HepG2 (cell line): Measurements from ENCODE around the gene MYLK. TPM values are rescaled to one million over a fixed set of nuclear protein-coding genes. Genes with fewer than 3 reads are reported as not detected.

Source experiments
- ATAC-seq: fragments of 200-7000 bp; cut with Tn5 transposase; 3 replicates; pipeline ENCODE4 v1.9.1; 2020; ENCODE audit warnings: mild to moderate bottlenecking, moderate library complexity
- BruUV-seq: library from RNA; stranded (reverse); fragments of 400-500 nt; replicated peaks from 2 replicates; lab custom pipeline; 2021; lab: Mats Ljungman, UMichigan
- CTCF ChIA-PET: fragments of 300-600 bp; formaldehyde crosslinking; extraction: SDS; loops from one replicate; lab custom pipeline; 2021; ENCODE audit warnings: low total read pairs, inconsistent platforms, low intra/inter-chr PET ratio; lab: Yijun Ruan, JAX
- POLR2A ChIA-PET: fragments of 350-600 bp; sonication (Branson Sonifier 250); formaldehyde crosslinking; loops from one replicate; lab custom pipeline; 2020; ENCODE audit warnings: antibody characterized with exemption, inconsistent platforms; lab: Yijun Ruan, JAX
- DNase-seq: peaks from one replicate; pipeline ENCODE4 v3.0.0-alpha.2; 2015; ENCODE audit warnings: low spot score
- FAIRE-seq: peaks from 3 replicates; lab custom pipeline; 2011; peaks lifted over from hg19 to GRCh38; lab: Jason Lieb, UNC
- H2AFZ ChIP-seq: one replicate; pipeline ENCODE4 v1.6.1; 2011; ENCODE audit warnings: low read length, inconsistent platforms
- H3K27ac ChIP-seq: fragments of 300-600 bp; 3 replicates; pipeline ENCODE4 v1.8.0; 2011; ENCODE audit warnings: mixed run types, mild to moderate bottlenecking, mixed read lengths, low read length, inconsistent platforms; ENCODE audit not compliant: insufficient read depth; ENCODE audit errors: extremely low read length
- H3K27me3 ChIP-seq, 2 experiments: fragments of 200-600 bp in 1 of 2; 2 replicates in 1 of 2; 3 replicates in 1 of 2; pipeline versions ENCODE4 v1.6.0 to v1.8.0; 2011; ENCODE audit warnings: low read length in 2 of 2, mild to moderate bottlenecking in 2 of 2, moderate library complexity in 2 of 2, inconsistent platforms in 1 of 2; ENCODE audit not compliant: insufficient read depth in 2 of 2, control insufficient read depth in 1 of 2
- H3K36me3 ChIP-seq, 2 experiments: fragments of 200-600 bp in 1 of 2; replicated peaks in 1 of 2; 2 replicates in 1 of 2; 3 replicates in 1 of 2; pipeline versions ENCODE4 v1.5.1 to v1.8.0; 2011; ENCODE audit warnings: low read length in 2 of 2, inconsistent platforms in 1 of 2; ENCODE audit not compliant: insufficient read depth in 2 of 2, control insufficient read depth in 1 of 2
- H3K4me1 ChIP-seq: 2 replicates; pipeline ENCODE4 v1.5.1; 2012; ENCODE audit warnings: low read length, inconsistent platforms; ENCODE audit not compliant: insufficient read depth
- H3K4me2 ChIP-seq: 2 replicates; pipeline ENCODE4 v1.6.0; 2011; ENCODE audit warnings: low read depth, low read length, inconsistent platforms
- H3K4me3 ChIP-seq, 3 experiments: fragments of 200-600 bp in 1 of 3; sonication (generic), shearing (Covaris generic) in 1 of 3; replicated peaks in 1 of 3; 2 replicates each; pipeline ENCODE4 v1.5.1; 2011 to 2016; ENCODE audit warnings: low read length in 3 of 3, inconsistent platforms in 2 of 3, low read depth in 2 of 3, mild to moderate bottlenecking in 2 of 3, control low read depth in 1 of 3, mixed read lengths in 1 of 3; ENCODE audit not compliant: insufficient read depth in 1 of 3
- H3K79me2 ChIP-seq: one replicate; pipeline ENCODE4 v1.6.1; 2011; ENCODE audit warnings: low read length, inconsistent platforms; ENCODE audit not compliant: insufficient read depth
- H3K9ac ChIP-seq: 2 replicates; pipeline ENCODE4 v1.6.0; 2011; ENCODE audit warnings: mild to moderate bottlenecking, low read depth, low read length, inconsistent platforms; ENCODE audit not compliant: insufficient read depth
- H3K9me3 ChIP-seq: 2 replicates; pipeline ENCODE4 v1.5.1; 2012; ENCODE audit warnings: mild to moderate bottlenecking, low read length
- H4K20me1 ChIP-seq: 2 replicates; pipeline ENCODE4 v1.6.0; 2011; ENCODE audit warnings: inconsistent platforms, mild to moderate bottlenecking, low read length, moderate library complexity; ENCODE audit not compliant: insufficient read depth
- AGO2 ChIP-seq: fragments of 200-400 bp; formaldehyde crosslinking; optimal IDR thresholded peaks from 2 replicates; pipeline ENCODE3; 2017; ENCODE audit warnings: mild to moderate bottlenecking, low read depth, low read length, moderate library complexity
- GATAD1 ChIP-seq: IDR thresholded peaks from 2 replicates; pipeline ENCODE4 v1.6.1; 2016; ENCODE audit warnings: missing genetic modification reagents, missing compliant biosample characterization
- JDP2 ChIP-seq: sonication (generic); formaldehyde crosslinking; IDR thresholded peaks from 2 replicates; pipeline ENCODE4 v1.8.1; 2022; ENCODE audit warnings: missing genetic modification reagents, borderline replicate concordance
- REL ChIP-seq: sonication (generic); formaldehyde crosslinking; conservative IDR thresholded peaks from 2 replicates; pipeline ENCODE4 v1.8.0; 2022; ENCODE audit warnings: mild to moderate bottlenecking, missing genetic modification reagents, moderate library complexity
- SCMH1 ChIP-seq: sonication (generic); formaldehyde crosslinking; IDR thresholded peaks from 2 replicates; pipeline ENCODE4 v1.9.0; 2021; ENCODE audit warnings: missing genetic modification reagents, mild to moderate bottlenecking, borderline replicate concordance
- SIX4 ChIP-seq: sonication (generic); formaldehyde crosslinking; IDR thresholded peaks from 2 replicates; pipeline ENCODE4 v1.4.0; 2020; ENCODE audit warnings: missing genetic modification reagents
- ZNF256 ChIP-seq: sonication (generic); formaldehyde crosslinking; conservative IDR thresholded peaks from 2 replicates; pipeline ENCODE4 v1.4.0; 2020; ENCODE audit warnings: missing genetic modification reagents
- ZNF30 ChIP-seq: sonication (generic); formaldehyde crosslinking; IDR thresholded peaks from 2 replicates; pipeline ENCODE4 v1.5.0; 2020; ENCODE audit warnings: mild to moderate bottlenecking, missing genetic modification reagents
- ZNF333 ChIP-seq: sonication (generic); formaldehyde crosslinking; IDR thresholded peaks from 2 replicates; pipeline ENCODE4 v1.4.0; 2020; ENCODE audit warnings: mild to moderate bottlenecking, missing genetic modification reagents, borderline replicate concordance
- ZNF432 ChIP-seq: sonication (generic); formaldehyde crosslinking; IDR thresholded peaks from 2 replicates; pipeline ENCODE4 v1.5.0; 2020; ENCODE audit warnings: missing genetic modification reagents, mild to moderate bottlenecking, borderline replicate concordance
- ZNF598 ChIP-seq: sonication (generic); formaldehyde crosslinking; IDR thresholded peaks from 2 replicates; pipeline ENCODE4 v1.5.1; 2020; ENCODE audit warnings: mild to moderate bottlenecking, missing genetic modification reagents, borderline replicate concordance
- WGBS: methylation state at CpG from one replicate; pipeline ENCODE4 v1.1.6; 2017; ENCODE audit warnings: low lambda C conversion rate; 5-methylcytosine and 5-hydroxymethylcytosine counted together
- in situ Hi-C: cut with HindIII; loops from 2 replicates; pipeline ENCODE4 v1.10.0; 2017; ENCODE audit warnings: low pct_unique_long_range_greater_than_20kb; ENCODE audit not compliant: extremely low pct_ligation_motif_present
- intact Hi-C: fragments of 100-400 bp; cut with micrococcal nuclease; formaldehyde crosslinking; loops from one replicate; pipeline ENCODE4 v1.10.0; 2022; ENCODE audit not compliant: unreplicated experiment
- polyA plus RNA-seq, 8 experiments: library from polyadenylated mRNA; depleted of rRNA in 3 of 8; stranded (reverse) in 7 of 8; unstranded in 1 of 8; fragments of >200 nt; fragmentation: Illumina TruSeq in 4 of 8; extraction: Trizol in 4 of 8; gene quantifications; 2 replicates each; pipeline versions ENCODE4 v1.2.1 to v1.2.3, GENCODE V29; 2011 to 2016; ENCODE audit warnings: low read depth in 4 of 8, missing spikeins in 1 of 8, mixed read lengths in 1 of 8; ENCODE audit not compliant: insufficient read depth in 1 of 8
- total RNA-seq, 5 experiments: library from RNA; depleted of rRNA; stranded (reverse); fragments of >200 nt; fragmentation: Illumina TruSeq; extraction: Trizol; gene quantifications; 2 replicates each; pipeline ENCODE4 v1.2.3, GENCODE V29; 2016; ENCODE audit warnings: low read depth in 1 of 5
- TF ChIP-seq, protein P1 (sequence below): conservative IDR thresholded peaks from 2 replicates; pipeline ENCODE4 v1.6.1; 2018; ENCODE audit warnings: missing genetic modification reagents
- TF ChIP-seq, protein P2 (sequence below): sonication (generic); formaldehyde crosslinking; IDR thresholded peaks from 2 replicates; pipeline ENCODE4 v1.5.0; 2020; ENCODE audit warnings: mild to moderate bottlenecking, missing genetic modification reagents
- TF ChIP-seq, protein P3 (sequence below): sonication (generic); formaldehyde crosslinking; IDR thresholded peaks from 2 replicates; pipeline ENCODE4 v1.5.0; 2020; ENCODE audit warnings: mild to moderate bottlenecking, missing genetic modification reagents, borderline replicate concordance

MYLK gene
- total and polyA plus RNA-seq, 2 of the 13 experiments (the other 11 are each of a cell fraction or from before 2014, with no cell fraction given): 10.6 to 34.9 TPM

DNA sequence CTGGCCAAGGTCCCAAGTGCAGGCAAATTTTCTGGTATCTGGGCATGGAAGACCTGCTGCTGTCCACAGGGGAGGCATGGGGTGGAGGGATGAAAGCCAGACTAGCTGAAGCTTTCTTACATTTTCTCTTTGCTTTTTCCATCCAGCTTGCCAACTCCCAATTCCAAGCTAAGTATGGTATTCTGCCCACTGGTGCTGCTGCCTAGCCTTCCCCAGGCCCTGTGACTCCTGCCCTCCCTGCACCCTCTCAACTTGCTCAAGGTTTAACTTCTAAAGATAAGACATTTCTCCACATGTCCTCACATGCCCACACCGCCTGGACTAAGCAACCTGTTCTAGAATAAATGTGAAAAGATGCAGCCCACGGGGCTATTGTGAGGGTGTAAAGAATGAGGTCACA lies 239.8 kb downstream of the MYLK start:
- DNase-seq: no peak
- no peak for ATAC-seq
- in situ Hi-C loops (no loop called here), intact Hi-C loops (no loop called here)
- Histone ChIP-seq H3K9me3 (no peaks in the 10 kb centered on the region), H3K27ac (no peak overlapping the region), H3K79me2 (no peaks in the 10 kb centered on the region), H4K20me1 (no peaks in the 10 kb centered on the region), H3K4me1 (peaks cover 19% of the 10 kb centered on the region), H3K4me3 (no peak overlapping the region), H3K36me3 (peaks cover 2 to 28% of the 10 kb centered on the region in 2 experiments; a peak in 4 of 5 replicates), H3K4me2 (no peak overlapping the region), H3K9ac (no peak overlapping the region), H2AFZ (no peak overlapping the region), H3K27me3 (no peaks in the 10 kb centered on the region)
- POLR2A ChIA-PET: no interaction called here
- CTCF ChIA-PET: no interaction called here
- BruUV-seq: no TSS peak
- FAIRE-seq: no peak
- WGBS: 98% methylated on average over 2 of the region's 2 CpGs
- TF ChIP-seq ZNF432 (CRISPR knock-in tag): no peak
- no peak for TF ChIP-seq ZNF333 (CRISPR knock-in tag)
- TF ChIP-seq SCMH1 (CRISPR knock-in tag): no peak
- TF ChIP-seq REL (CRISPR knock-in tag): no peak
- no peak for TF ChIP-seq ZNF256
- TF ChIP-seq ZNF598: no peak
- TF ChIP-seq JDP2 (CRISPR knock-in tag): no peak
- TF ChIP-seq, protein P1, sequence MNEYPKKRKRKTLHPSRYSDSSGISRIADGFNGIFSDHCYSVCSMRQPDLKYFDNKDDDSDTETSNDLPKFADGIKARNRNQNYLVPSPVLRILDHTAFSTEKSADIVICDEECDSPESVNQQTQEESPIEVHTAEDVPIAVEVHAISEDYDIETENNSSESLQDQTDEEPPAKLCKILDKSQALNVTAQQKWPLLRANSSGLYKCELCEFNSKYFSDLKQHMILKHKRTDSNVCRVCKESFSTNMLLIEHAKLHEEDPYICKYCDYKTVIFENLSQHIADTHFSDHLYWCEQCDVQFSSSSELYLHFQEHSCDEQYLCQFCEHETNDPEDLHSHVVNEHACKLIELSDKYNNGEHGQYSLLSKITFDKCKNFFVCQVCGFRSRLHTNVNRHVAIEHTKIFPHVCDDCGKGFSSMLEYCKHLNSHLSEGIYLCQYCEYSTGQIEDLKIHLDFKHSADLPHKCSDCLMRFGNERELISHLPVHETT (CRISPR knock-in tag): no peak
- no peak for TF ChIP-seq AGO2
- TF ChIP-seq ZNF30: no peak
- no peak for TF ChIP-seq GATAD1 (CRISPR knock-in tag)
- no peak for TF ChIP-seq SIX4
- TF ChIP-seq, protein P2, sequence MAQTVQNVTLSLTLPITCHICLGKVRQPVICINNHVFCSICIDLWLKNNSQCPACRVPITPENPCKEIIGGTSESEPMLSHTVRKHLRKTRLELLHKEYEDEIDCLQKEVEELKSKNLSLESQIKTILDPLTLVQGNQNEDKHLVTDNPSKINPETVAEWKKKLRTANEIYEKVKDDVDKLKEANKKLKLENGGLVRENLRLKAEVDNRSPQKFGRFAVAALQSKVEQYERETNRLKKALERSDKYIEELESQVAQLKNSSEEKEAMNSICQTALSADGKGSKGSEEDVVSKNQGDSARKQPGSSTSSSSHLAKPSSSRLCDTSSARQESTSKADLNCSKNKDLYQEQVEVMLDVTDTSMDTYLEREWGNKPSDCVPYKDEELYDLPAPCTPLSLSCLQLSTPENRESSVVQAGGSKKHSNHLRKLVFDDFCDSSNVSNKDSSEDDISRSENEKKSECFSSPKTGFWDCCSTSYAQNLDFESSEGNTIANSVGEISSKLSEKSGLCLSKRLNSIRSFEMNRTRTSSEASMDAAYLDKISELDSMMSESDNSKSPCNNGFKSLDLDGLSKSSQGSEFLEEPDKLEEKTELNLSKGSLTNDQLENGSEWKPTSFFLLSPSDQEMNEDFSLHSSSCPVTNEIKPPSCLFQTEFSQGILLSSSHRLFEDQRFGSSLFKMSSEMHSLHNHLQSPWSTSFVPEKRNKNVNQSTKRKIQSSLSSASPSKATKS (CRISPR knock-in tag): no peak
- TF ChIP-seq, protein P3, sequence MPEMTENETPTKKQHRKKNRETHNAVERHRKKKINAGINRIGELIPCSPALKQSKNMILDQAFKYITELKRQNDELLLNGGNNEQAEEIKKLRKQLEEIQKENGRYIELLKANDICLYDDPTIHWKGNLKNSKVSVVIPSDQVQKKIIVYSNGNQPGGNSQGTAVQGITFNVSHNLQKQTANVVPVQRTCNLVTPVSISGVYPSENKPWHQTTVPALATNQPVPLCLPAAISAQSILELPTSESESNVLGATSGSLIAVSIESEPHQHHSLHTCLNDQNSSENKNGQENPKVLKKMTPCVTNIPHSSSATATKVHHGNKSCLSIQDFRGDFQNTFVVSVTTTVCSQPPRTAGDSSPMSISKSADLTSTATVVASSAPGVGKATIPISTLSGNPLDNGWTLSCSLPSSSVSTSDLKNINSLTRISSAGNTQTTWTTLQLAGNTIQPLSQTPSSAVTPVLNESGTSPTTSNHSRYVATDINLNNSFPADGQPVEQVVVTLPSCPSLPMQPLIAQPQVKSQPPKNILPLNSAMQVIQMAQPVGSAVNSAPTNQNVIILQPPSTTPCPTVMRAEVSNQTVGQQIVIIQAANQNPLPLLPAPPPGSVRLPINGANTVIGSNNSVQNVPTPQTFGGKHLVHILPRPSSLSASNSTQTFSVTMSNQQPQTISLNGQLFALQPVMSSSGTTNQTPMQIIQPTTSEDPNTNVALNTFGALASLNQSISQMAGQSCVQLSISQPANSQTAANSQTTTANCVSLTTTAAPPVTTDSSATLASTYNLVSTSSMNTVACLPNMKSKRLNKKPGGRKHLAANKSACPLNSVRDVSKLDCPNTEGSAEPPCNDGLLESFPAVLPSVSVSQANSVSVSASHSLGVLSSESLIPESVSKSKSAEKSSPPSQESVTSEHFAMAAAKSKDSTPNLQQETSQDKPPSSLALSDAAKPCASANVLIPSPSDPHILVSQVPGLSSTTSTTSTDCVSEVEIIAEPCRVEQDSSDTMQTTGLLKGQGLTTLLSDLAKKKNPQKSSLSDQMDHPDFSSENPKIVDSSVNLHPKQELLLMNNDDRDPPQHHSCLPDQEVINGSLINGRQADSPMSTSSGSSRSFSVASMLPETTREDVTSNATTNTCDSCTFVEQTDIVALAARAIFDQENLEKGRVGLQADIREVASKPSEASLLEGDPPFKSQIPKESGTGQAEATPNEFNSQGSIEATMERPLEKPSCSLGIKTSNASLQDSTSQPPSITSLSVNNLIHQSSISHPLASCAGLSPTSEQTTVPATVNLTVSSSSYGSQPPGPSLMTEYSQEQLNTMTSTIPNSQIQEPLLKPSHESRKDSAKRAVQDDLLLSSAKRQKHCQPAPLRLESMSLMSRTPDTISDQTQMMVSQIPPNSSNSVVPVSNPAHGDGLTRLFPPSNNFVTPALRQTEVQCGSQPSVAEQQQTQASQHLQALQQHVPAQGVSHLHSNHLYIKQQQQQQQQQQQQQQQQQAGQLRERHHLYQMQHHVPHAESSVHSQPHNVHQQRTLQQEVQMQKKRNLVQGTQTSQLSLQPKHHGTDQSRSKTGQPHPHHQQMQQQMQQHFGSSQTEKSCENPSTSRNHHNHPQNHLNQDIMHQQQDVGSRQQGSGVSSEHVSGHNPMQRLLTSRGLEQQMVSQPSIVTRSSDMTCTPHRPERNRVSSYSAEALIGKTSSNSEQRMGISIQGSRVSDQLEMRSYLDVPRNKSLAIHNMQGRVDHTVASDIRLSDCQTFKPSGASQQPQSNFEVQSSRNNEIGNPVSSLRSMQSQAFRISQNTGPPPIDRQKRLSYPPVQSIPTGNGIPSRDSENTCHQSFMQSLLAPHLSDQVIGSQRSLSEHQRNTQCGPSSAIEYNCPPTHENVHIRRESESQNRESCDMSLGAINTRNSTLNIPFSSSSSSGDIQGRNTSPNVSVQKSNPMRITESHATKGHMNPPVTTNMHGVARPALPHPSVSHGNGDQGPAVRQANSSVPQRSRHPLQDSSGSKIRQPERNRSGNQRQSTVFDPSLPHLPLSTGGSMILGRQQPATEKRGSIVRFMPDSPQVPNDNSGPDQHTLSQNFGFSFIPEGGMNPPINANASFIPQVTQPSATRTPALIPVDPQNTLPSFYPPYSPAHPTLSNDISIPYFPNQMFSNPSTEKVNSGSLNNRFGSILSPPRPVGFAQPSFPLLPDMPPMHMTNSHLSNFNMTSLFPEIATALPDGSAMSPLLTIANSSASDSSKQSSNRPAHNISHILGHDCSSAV (CRISPR knock-in tag): no peak
